ENCODE results near the gene TRAM2.
"Not testable (repeated sequence)": the region's sequence is repeated elsewhere in the genome, so short reads cannot be mapped to it uniquely, and the experiment has no call there.

The TRAM2 gene

DNA sequence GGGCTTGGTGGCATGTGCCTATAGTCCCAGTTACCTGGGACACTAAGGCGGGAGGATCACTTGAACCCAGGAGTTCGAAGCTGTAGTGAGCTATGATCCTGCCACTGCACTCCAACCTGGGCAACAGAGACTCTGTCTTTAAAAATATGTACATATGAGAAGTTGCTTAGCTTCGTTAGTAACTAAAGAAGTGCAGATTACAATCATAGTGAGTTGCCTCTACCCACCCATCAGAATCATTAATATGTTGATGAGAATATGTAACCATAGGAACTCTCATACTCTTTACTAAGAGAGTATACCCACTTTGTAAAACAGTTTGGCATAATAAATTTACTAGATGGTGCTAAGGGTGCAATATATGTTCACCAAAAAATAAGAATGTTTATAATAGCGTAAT, 102.7 kb downstream of the TRAM2 start:
- no peak for DNase-seq

DNA sequence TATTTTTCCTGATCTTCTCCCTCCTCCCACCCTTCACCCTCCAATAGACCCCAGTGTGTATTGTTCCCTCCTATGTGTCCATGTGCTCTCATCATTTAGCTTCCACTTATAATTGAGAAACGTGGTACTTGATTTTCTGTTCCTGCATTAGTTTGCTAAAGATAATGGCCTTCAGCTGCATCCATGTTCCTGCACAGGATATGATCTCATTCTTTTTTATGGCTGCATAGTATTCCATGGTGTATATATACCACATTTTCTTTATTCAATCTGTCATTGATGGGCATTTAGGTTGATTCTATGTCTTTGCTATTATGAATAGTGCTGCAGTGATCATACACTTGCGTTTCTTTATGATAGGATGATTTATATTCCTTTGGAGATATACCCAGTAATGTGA, 115.7 kb downstream of the TRAM2 start:
- DNase-seq = not testable (repeated sequence)

DNA sequence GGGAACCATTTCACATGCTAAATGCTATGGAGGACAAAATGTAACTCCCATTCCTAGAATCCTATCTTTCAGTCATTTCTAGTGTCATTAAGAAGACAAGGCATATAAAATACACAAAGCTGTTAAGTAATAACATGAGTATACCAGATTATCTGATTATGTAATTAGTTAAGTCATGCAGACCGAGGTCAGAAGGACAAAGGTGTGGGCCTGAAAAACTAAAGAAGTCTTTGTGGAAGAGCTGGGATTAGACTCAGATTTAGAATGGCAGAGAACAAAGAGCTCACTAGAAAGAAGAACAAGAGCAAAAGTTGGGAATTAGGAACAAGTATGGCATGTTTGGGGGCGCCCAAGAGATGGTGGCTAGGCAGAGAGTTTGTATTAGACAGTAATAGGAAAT, 119.8 kb downstream of the TRAM2 start:
- no peak for DNase-seq

DNA sequence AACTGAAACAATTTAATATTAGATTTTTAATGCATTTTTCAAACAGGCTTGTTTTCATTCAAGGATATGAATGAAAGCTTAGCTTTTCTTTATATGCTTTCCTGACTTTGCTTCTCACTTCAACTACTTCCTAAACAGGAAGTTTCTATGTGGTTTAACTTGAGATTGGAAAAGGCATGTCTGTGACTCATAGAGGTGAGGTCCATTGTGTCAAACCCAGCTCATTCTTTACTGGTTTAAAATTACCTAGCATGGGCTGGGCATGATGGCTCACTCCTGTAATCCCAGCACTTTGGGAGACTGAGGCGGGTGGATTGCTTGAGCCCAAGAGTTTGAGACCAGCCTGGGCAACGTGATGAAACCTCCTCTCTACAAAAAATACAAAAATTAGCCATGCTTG, 122.3 kb downstream of the TRAM2 start:
- no peak for DNase-seq
